Uterus (tissue), 4 donors: ENCODE results near the gene NT5C2. TPM values are rescaled to one million over a fixed set of nuclear protein-coding genes. Genes with fewer than 3 reads are reported as not detected.

ENCODE experiments used
- DNase-seq, 2 donors: peaks; one replicate each; pipeline ENCODE4 v3.0.0-alpha.2; 2019 to 2020
- H3K27ac ChIP-seq, 2 donors: fragments of 200-600 bp; sonication (generic); 1 replicate in 1 of 2; 2 replicates in 1 of 2; pipeline ENCODE4 v1.5.1; 2016 to 2018
- H3K27me3 ChIP-seq, 2 donors: fragments of 200-600 bp; sonication (generic); one replicate each; pipeline ENCODE4 v1.5.1; 2018 to 2019; ENCODE audit warnings: control low read depth in 1 of 2
- H3K36me3 ChIP-seq, 2 donors: fragments of 200-600 bp; sonication (generic); one replicate each; pipeline ENCODE4 v1.5.1; 2019; ENCODE audit warnings: control low read depth in 1 of 2
- H3K4me1 ChIP-seq, 2 donors: fragments of 200-600 bp; sonication (generic); one replicate each; pipeline ENCODE4 v1.5.1; 2018 to 2019; ENCODE audit warnings: control low read depth in 1 of 2
- H3K4me3 ChIP-seq, 2 donors: fragments of 200-600 bp; sonication (generic); 1 replicate in 1 of 2; 2 replicates in 1 of 2; pipeline ENCODE4 v1.5.1; 2018 to 2019; ENCODE audit warnings: mild to moderate bottlenecking in 1 of 2
- H3K9me3 ChIP-seq, 2 donors: fragments of 200-600 bp; sonication (generic); one replicate each; pipeline ENCODE4 v1.5.1; 2019; ENCODE audit warnings: control low read depth in 1 of 2
- CTCF ChIP-seq, 4 experiments: fragments of 200-600 bp in 2 of 4; fragments of 450-650 bp in 2 of 4; sonication (generic) in 2 of 4; IDR thresholded peaks; one replicate each; pipeline ENCODE4 v1.5.1; 2016 to 2019; ENCODE audit warnings: antibody characterized with exemption in 4 of 4, mild to moderate bottlenecking in 2 of 4, moderate library complexity in 1 of 4
- POLR2A ChIP-seq, 2 donors: fragments of 450-650 bp; IDR thresholded peaks; one replicate each; pipeline ENCODE4 v1.6.1; 2016; ENCODE audit warnings: antibody characterized with exemption in 2 of 2, mild to moderate bottlenecking in 1 of 2, moderate library complexity in 1 of 2
- intact Hi-C: fragments of 100-400 bp; cut with DNase I; formaldehyde crosslinking; loops from one replicate; pipeline ENCODE4 v1.15.1; 2023; ENCODE audit warnings: low total_unique reads
- total RNA-seq, 4 donors: library from RNA; depleted of rRNA in 3 of 4; stranded (reverse); fragments of >200 nt in 3 of 4; gene quantifications; one replicate each; pipeline versions ENCODE4 v1.1.0 to v1.2.4, GENCODE V29; 2014 to 2023
- donor health status: DM: yes; HTN: yes; CAD: no.

NT5C2 gene
- total RNA-seq, 4 donors from 2014 or later = 12.3 to 134 (median 99.4) TPM

GRCh38 chr10:103079100-103079499 lies 114.0 kb downstream of the NT5C2 start:
- TF ChIP-seq CTCF (IDR thresholded peaks at IDR 0.05) = no peak
- no peak for TF ChIP-seq POLR2A (IDR thresholded peaks at IDR 0.05)
- H3K4me3 ChIP-seq = no peak overlapping the region
- no peaks in the 10 kb centered on the region for H3K27me3 ChIP-seq
- no peaks in the 10 kb centered on the region for H3K4me1 ChIP-seq
- intact Hi-C loops = no loop called here
- H3K27ac ChIP-seq = no peak overlapping the region
- no peaks in the 10 kb centered on the region for H3K36me3 ChIP-seq
- DNase-seq = no peak
- H3K9me3 ChIP-seq = no peaks in the 10 kb centered on the region

DNA sequence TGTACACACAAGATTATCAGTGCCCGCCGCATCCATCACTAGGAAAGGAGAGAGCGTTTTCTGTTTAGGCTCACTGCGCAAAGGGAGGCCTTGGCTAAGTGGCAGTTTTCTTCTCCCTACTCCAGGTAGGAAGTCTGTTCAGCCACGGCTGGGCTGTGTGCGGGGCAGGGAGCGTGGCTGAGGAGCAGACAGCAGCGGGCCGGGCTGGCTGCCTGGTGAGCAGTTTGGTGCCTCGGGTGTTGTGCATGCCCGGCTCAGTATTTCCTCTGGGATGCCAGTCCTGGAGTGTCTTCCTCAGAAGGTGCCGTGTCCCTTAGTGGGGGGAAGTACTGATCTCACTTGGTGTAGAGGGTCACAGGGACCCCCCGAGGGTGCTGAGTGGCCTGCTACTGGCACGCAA lies 114.4 kb downstream of the NT5C2 start:
- no peak overlapping the region for H3K27ac ChIP-seq

GRCh38 chr10:103078309-103078615 lies 114.8 kb downstream of the NT5C2 start:
- Histone ChIP-seq H3K9me3 (no peaks in the 10 kb centered on the region), H3K27ac (no peak overlapping the region), H3K36me3 (no peaks in the 10 kb centered on the region), H3K4me1 (no peaks in the 10 kb centered on the region), H3K4me3 (no peak overlapping the region), H3K27me3 (no peaks in the 10 kb centered on the region)
- no peak for DNase-seq
- intact Hi-C loops = no loop called here
- no peak for TF ChIP-seq POLR2A (IDR thresholded peaks at IDR 0.05)
- TF ChIP-seq CTCF (IDR thresholded peaks at IDR 0.05) = no peak

More for the DNA sequence above, 114.4 kb downstream of the NT5C2 start:
- no peak for DNase-seq
- no peak for TF ChIP-seq POLR2A (IDR thresholded peaks at IDR 0.05)
- TF ChIP-seq CTCF (IDR thresholded peaks at IDR 0.05) = no peak
- Histone ChIP-seq H3K9me3 (no peaks in the 10 kb centered on the region), H3K36me3 (no peaks in the 10 kb centered on the region), H3K27me3 (no peaks in the 10 kb centered on the region), H3K4me1 (no peaks in the 10 kb centered on the region), H3K4me3 (no peak overlapping the region)
- intact Hi-C loops = no loop called here

- H3K4me1 ChIP-seq = no peaks in the 10 kb centered on the region
- H3K4me3 ChIP-seq = no peak overlapping the region
- TF ChIP-seq POLR2A (IDR thresholded peaks at IDR 0.05) = no peak
- TF ChIP-seq CTCF (IDR thresholded peaks at IDR 0.05) = no peak
- intact Hi-C loops = no loop called here
- H3K27ac ChIP-seq = no peak overlapping the region
- H3K36me3 ChIP-seq = no peaks in the 10 kb centered on the region
- no peaks in the 10 kb centered on the region for H3K9me3 ChIP-seq
- H3K27me3 ChIP-seq = no peaks in the 10 kb centered on the region
- no peak for DNase-seq
These were observed 115.4 kb downstream of the NT5C2 start for GRCh38 chr10:103077491-103078308.

GRCh38 chr10:103077020-103077419 lies 116.1 kb downstream of the NT5C2 start:
- DNase-seq = no peak
- Histone ChIP-seq H3K4me1 (no peaks in the 10 kb centered on the region), H3K9me3 (no peaks in the 10 kb centered on the region), H3K36me3 (no peaks in the 10 kb centered on the region), H3K4me3 (no peak overlapping the region), H3K27ac (no peak overlapping the region), H3K27me3 (no peaks in the 10 kb centered on the region)
- intact Hi-C loops = no loop called here
- TF ChIP-seq POLR2A (IDR thresholded peaks at IDR 0.05) (no peak), CTCF (IDR thresholded peaks at IDR 0.05) (no peak)
